Vagina (tissue), 2 donors: Measurements from ENCODE around the gene MRTFA. TPM values are rescaled to one million over a fixed set of nuclear protein-coding genes. Genes with fewer than 3 reads are reported as not detected.

Experiments used
- DNase-seq, 2 donors: peaks; one replicate each; pipeline ENCODE4 v3.0.0-alpha.2; 2017; ENCODE audit errors: extremely low spot score in 2 of 2
- H3K27ac ChIP-seq: fragments of 200-600 bp; sonication (generic); one replicate; pipeline ENCODE4 v1.5.1; 2019
- H3K27me3 ChIP-seq: fragments of 200-600 bp; sonication (generic); one replicate; pipeline ENCODE4 v1.5.1; 2019
- H3K36me3 ChIP-seq, 2 donors: fragments of 200-600 bp; sonication (generic); one replicate each; pipeline ENCODE4 v1.5.1; 2017 to 2019
- H3K4me1 ChIP-seq: fragments of 200-600 bp; sonication (generic); one replicate; pipeline ENCODE4 v1.5.1; 2019
- H3K4me3 ChIP-seq, 2 donors: fragments of 200-600 bp; sonication (generic); 1 replicate in 1 of 2; 2 replicates in 1 of 2; pipeline ENCODE4 v1.5.1; 2016 to 2019
- H3K9me3 ChIP-seq: fragments of 200-600 bp; sonication (generic); one replicate; pipeline ENCODE4 v1.5.1; 2019
- POLR2A ChIP-seq, 2 donors: fragments of 450-650 bp; IDR thresholded peaks; one replicate each; pipeline ENCODE4 v1.6.1; 2017; ENCODE audit warnings: antibody characterized with exemption in 2 of 2, mild to moderate bottlenecking in 2 of 2, moderate library complexity in 2 of 2
- POLR2AphosphoS5 ChIP-seq, 2 donors: sonication (generic); formaldehyde crosslinking; IDR thresholded peaks; one replicate each; pipeline ENCODE4 v1.9.0; 2017; ENCODE audit warnings: antibody characterized with exemption in 2 of 2, mild to moderate bottlenecking in 2 of 2, low read depth in 1 of 2; ENCODE audit not compliant: insufficient read depth in 1 of 2
- intact Hi-C: fragments of 100-400 bp; cut with DNase I; formaldehyde crosslinking; loops from one replicate; pipeline ENCODE4 v1.15.1; 2023
- total RNA-seq: library from RNA; depleted of rRNA; stranded (reverse); fragments of >200 nt; gene quantifications from one replicate; pipeline ENCODE4 v1.2.3, GENCODE V29; 2016
- TF ChIP-seq, protein P1 (sequence below), 3 experiments: fragments of 450-650 bp in 2 of 3; fragments of 200-600 bp in 1 of 3; sonication (generic) in 1 of 3; IDR thresholded peaks; one replicate each; pipeline ENCODE4 v1.5.1; 2017 to 2019; ENCODE audit warnings: antibody characterized with exemption in 3 of 3, mild to moderate bottlenecking in 2 of 3, moderate library complexity in 2 of 3

MRTFA gene
- total RNA-seq, 1 donor from 2014 or later = 99.4 TPM

DNA sequence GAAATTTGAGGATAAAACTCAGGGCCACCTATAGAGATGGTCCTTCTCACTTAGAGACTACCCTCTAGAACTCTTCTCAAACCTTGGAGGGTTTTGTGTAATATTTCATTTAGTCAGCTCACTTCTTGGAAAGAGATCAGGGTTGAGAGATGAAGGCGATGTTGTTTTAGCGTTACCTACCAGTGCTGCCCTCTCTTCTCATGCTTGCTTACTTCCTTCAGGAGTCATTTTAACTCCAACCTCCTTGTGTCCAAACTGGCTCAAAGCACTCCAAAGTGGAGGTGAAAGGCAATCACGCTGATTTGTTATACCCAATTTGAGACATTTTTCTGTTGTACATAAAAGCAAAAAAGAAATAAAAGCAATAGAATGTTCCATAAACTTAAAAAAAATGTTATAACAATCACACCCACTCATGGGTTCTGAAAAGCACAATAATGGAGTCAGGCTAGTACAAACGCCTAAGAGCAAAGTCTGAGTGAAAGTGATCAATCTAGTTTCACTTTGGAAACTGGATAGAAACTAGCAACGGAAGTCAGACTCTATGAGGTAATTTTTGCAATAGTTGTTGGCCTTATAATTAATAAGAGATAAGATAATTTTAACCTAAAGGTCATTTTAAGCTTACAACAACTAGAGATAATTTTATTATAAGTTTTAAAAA lies 117.1 kb downstream of the MRTFA start:
- intact Hi-C loops = loop anchor here (10.0 kb wide), 1 partner anchor 115 kb away; the partner anchor contains the start of gene MRTFA
- TF ChIP-seq POLR2A (IDR thresholded peaks at IDR 0.05) (no peak), POLR2AphosphoS5 (IDR thresholded peaks at IDR 0.05; ENCODE audit: insufficient read depth in 1 of 2, low read depth in 1 of 2) (no peak)
- TF ChIP-seq, protein P1, sequence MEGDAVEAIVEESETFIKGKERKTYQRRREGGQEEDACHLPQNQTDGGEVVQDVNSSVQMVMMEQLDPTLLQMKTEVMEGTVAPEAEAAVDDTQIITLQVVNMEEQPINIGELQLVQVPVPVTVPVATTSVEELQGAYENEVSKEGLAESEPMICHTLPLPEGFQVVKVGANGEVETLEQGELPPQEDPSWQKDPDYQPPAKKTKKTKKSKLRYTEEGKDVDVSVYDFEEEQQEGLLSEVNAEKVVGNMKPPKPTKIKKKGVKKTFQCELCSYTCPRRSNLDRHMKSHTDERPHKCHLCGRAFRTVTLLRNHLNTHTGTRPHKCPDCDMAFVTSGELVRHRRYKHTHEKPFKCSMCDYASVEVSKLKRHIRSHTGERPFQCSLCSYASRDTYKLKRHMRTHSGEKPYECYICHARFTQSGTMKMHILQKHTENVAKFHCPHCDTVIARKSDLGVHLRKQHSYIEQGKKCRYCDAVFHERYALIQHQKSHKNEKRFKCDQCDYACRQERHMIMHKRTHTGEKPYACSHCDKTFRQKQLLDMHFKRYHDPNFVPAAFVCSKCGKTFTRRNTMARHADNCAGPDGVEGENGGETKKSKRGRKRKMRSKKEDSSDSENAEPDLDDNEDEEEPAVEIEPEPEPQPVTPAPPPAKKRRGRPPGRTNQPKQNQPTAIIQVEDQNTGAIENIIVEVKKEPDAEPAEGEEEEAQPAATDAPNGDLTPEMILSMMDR (IDR thresholded peaks at IDR 0.05) = no peak
- no peak overlapping the region for H3K27ac ChIP-seq

DNA sequence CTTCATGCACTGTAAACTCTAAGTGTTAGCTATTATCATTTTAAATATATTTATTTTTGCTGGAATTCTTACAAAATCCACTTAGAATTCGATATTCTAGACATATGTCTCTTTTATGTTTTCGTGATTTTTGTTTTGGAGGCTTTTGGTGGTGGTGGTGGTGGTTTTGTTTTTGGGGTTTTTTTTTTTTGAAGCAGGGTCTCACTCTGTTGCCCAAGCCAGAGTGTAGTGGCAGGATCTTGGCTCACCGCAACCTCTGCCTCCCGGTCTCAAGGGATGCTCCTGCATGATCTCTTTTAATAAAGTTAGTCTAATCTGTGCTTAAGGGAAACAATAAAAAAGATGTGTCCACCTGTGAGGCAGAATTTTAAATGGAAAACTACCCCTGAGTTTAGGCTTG lies 117.7 kb downstream of the MRTFA start:
- DNase-seq = no peak
- intact Hi-C loops = loop anchor here (10.0 kb wide), 1 partner anchor 116 kb away; the partner anchor contains the start of gene MRTFA
- peaks cover 0 to 9% of the 10 kb centered on the region in 2 donors for H3K36me3 ChIP-seq
- TF ChIP-seq POLR2AphosphoS5 (IDR thresholded peaks at IDR 0.05; ENCODE audit: insufficient read depth in 1 of 2, low read depth in 1 of 2) = no peak
- TF ChIP-seq POLR2A (IDR thresholded peaks at IDR 0.05) = no peak
- TF ChIP-seq, protein P1 (IDR thresholded peaks at IDR 0.05) = no peak
- H3K9me3 ChIP-seq = no peaks in the 10 kb centered on the region
- H3K4me3 ChIP-seq = no peak overlapping the region
- H3K27me3 ChIP-seq = no peaks in the 10 kb centered on the region
- no peak overlapping the region for H3K27ac ChIP-seq
- no peaks in the 10 kb centered on the region for H3K4me1 ChIP-seq

More for the DNA sequence above, 117.1 kb downstream of the MRTFA start:
- Histone ChIP-seq H3K9me3 (no peaks in the 10 kb centered on the region), H3K4me1 (no peaks in the 10 kb centered on the region), H3K36me3 (peaks cover 0 to 9% of the 10 kb centered on the region in 2 donors), H3K4me3 (no peak overlapping the region), H3K27me3 (no peaks in the 10 kb centered on the region)
- no peak for DNase-seq

DNA sequence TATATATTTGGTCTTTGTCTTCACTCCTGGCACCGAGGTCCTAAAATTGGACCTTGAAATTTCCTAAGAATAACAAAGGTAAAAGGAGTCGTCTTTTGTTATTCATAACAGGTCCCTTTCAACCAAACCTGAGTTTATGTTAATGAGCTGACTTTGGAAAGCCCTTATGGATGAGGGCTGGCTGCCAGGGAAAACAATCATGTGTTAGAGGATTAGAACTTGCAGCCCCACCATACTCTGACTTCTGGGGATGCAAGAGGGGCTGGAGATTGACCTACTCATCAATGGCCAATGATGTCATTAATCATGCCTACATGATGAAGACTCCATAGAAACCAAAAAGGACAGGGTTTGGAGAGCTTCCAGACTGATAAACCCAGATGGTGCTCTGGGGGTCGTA lies 118.9 kb downstream of the MRTFA start:
- TF ChIP-seq POLR2AphosphoS5 (IDR thresholded peaks at IDR 0.05; ENCODE audit: insufficient read depth in 1 of 2, low read depth in 1 of 2) (no peak), POLR2A (IDR thresholded peaks at IDR 0.05) (no peak)
- TF ChIP-seq, protein P1 (IDR thresholded peaks at IDR 0.05) = no peak
- Histone ChIP-seq H3K36me3 (peaks cover 0 to 9% of the 10 kb centered on the region in 2 donors), H3K27ac (no peak overlapping the region), H3K4me1 (peaks cover 8% of the 10 kb centered on the region), H3K9me3 (no peaks in the 10 kb centered on the region), H3K27me3 (no peaks in the 10 kb centered on the region), H3K4me3 (no peak overlapping the region)
- intact Hi-C loops = loop anchor here (10.0 kb wide), 1 partner anchor 117 kb away; the partner anchor contains the start of gene MRTFA
- no peak for DNase-seq

DNA sequence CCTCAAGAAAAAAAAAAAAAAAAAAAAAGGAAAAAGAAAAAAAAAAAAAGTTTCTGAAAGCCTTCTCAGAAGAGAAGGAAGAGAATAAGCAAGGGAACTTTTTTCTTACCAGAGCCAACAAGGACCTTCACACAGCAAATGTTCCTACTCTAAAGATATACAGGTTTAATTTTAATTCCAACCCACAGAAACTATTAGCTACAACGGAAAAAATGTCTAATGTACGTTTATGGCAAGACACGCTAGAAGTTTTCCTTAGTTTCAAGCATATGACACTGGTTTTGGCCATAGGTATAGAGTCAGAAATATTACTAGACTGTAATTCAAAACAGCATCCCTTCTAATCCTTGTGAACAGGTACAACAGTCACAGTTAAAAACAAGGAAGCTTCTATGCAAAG lies 120.1 kb downstream of the MRTFA start:
- Histone ChIP-seq H3K4me1 (peaks cover 17% of the 10 kb centered on the region), H3K4me3 (no peak overlapping the region), H3K9me3 (no peaks in the 10 kb centered on the region), H3K36me3 (peaks cover 0 to 9% of the 10 kb centered on the region in 2 donors), H3K27me3 (no peaks in the 10 kb centered on the region), H3K27ac (no peak overlapping the region)
- no peak for DNase-seq
- intact Hi-C loops = loop anchor here (10.0 kb wide), 1 partner anchor 118 kb away; the partner anchor contains the start of gene MRTFA
- TF ChIP-seq, protein P1 (IDR thresholded peaks at IDR 0.05) = no peak
- no peak for TF ChIP-seq POLR2AphosphoS5 (IDR thresholded peaks at IDR 0.05; ENCODE audit: insufficient read depth in 1 of 2, low read depth in 1 of 2)
- TF ChIP-seq POLR2A (IDR thresholded peaks at IDR 0.05) = no peak
